Measurements from ENCODE around the gene RRP36.

Gene RRP36

GRCh38 chr6:43077333-43077809 lies 55.9 kb downstream of the RRP36 start:
- H3K4me1 Mint-ChIP-seq = peaks cover 2 to 9% of the 10 kb centered on the region in 2 donors
- peaks cover 22 to 26% of the 10 kb centered on the region in 2 donors for H3K27me3 Mint-ChIP-seq
- no peaks in the 10 kb centered on the region for H3K9me3 Mint-ChIP-seq
- peak overlapping the region; percentile 74 to 86 for H3K4me3 Mint-ChIP-seq
- ATAC-seq (replicated peaks) (peak in 1 of 2 donors; percentile 4), DNase-seq (no peak)
- peaks cover 12 to 17% of the 10 kb centered on the region in 2 donors for H3K36me3 Mint-ChIP-seq
- no peak overlapping the region for H3K27ac Mint-ChIP-seq

GRCh38 chr6:43077981-43078511 lies 56.6 kb downstream of the RRP36 start:
- no peak overlapping the region for H3K27ac Mint-ChIP-seq
- H3K4me1 Mint-ChIP-seq = peaks cover 2 to 9% of the 10 kb centered on the region in 2 donors
- ATAC-seq (replicated peaks) = no peak
- H3K27me3 Mint-ChIP-seq = peaks cover 22 to 26% of the 10 kb centered on the region in 2 donors
- no peak overlapping the region for H3K4me3 Mint-ChIP-seq
- peaks cover 7 to 10% of the 10 kb centered on the region in 2 donors for H3K36me3 Mint-ChIP-seq
- no peak for DNase-seq
- no peaks in the 10 kb centered on the region for H3K9me3 Mint-ChIP-seq

- no peak overlapping the region for H3K27ac Mint-ChIP-seq
- H3K4me1 Mint-ChIP-seq = peaks cover 2 to 14% of the 10 kb centered on the region in 2 donors
- DNase-seq (no peak), ATAC-seq (replicated peaks) (no peak)
- peaks cover 3 to 4% of the 10 kb centered on the region in 2 donors for H3K36me3 Mint-ChIP-seq
- peaks cover 22 to 26% of the 10 kb centered on the region in 2 donors for H3K27me3 Mint-ChIP-seq
- H3K9me3 Mint-ChIP-seq = no peaks in the 10 kb centered on the region
- no peak overlapping the region for H3K4me3 Mint-ChIP-seq
Observed at GRCh38 chr6:43078691-43079090, 57.3 kb downstream of the RRP36 start.
